ENCODE results near the gene TSKU. TPM values are rescaled to one million over a fixed set of nuclear protein-coding genes. Genes with fewer than 3 reads are reported as not detected.

TSKU gene
- polyA plus RNA-seq, 6 donors from 2014 or later: not detected

GRCh38 chr11:76759517-76759916, 23.6 kb upstream of the TSKU start:
- Mint-ChIP-seq H3K27me3 (peaks cover 9 to 28% (median 22%) of the 10 kb centered on the region in 3 donors), H3K4me3 (no peak overlapping the region), H3K27ac (no peak overlapping the region), H3K4me1 (no peaks in the 10 kb centered on the region), H3K9me3 (no peaks in the 10 kb centered on the region), H3K36me3 (no peaks in the 10 kb centered on the region)
- ATAC-seq (ENCODE audit: low read depth in 2 of 2): no peak
- DNase-seq: no peak

GRCh38 chr11:76760236-76760635, 22.9 kb upstream of the TSKU start:
- ATAC-seq (ENCODE audit: low read depth in 2 of 2): no peak
- no peak overlapping the region for H3K4me3 Mint-ChIP-seq
- no peaks in the 10 kb centered on the region for H3K36me3 Mint-ChIP-seq
- no peaks in the 10 kb centered on the region for H3K4me1 Mint-ChIP-seq
- H3K27ac Mint-ChIP-seq: no peak overlapping the region
- no peaks in the 10 kb centered on the region for H3K9me3 Mint-ChIP-seq
- H3K27me3 Mint-ChIP-seq: peaks cover 10 to 31% (median 28%) of the 10 kb centered on the region in 3 donors
- DNase-seq: no peak

GRCh38 chr11:76761718-76762355, 21.3 kb upstream of the TSKU start:
- H3K27me3 Mint-ChIP-seq: peaks cover 12 to 36% (median 27%) of the 10 kb centered on the region in 3 donors
- no peak overlapping the region for H3K27ac Mint-ChIP-seq
- no peaks in the 10 kb centered on the region for H3K4me1 Mint-ChIP-seq
- no peaks in the 10 kb centered on the region for H3K36me3 Mint-ChIP-seq
- DNase-seq (no peak), ATAC-seq (ENCODE audit: low read depth in 2 of 2) (no peak)
- H3K4me3 Mint-ChIP-seq: no peak overlapping the region
- H3K9me3 Mint-ChIP-seq: no peaks in the 10 kb centered on the region

GRCh38 chr11:76762356-76762752, 20.8 kb upstream of the TSKU start:
- Mint-ChIP-seq H3K27me3 (peaks cover 16 to 37% (median 31%) of the 10 kb centered on the region in 3 donors), H3K27ac (no peak overlapping the region), H3K4me1 (no peaks in the 10 kb centered on the region), H3K9me3 (no peaks in the 10 kb centered on the region), H3K4me3 (no peak overlapping the region), H3K36me3 (no peaks in the 10 kb centered on the region)
- no peak for ATAC-seq (ENCODE audit: low read depth in 2 of 2)
- no peak for DNase-seq

GRCh38 chr11:76762867-76763572, 20.1 kb upstream of the TSKU start:
- Mint-ChIP-seq H3K36me3 (no peaks in the 10 kb centered on the region), H3K4me3 (no peak overlapping the region), H3K9me3 (no peaks in the 10 kb centered on the region), H3K4me1 (no peaks in the 10 kb centered on the region), H3K27ac (no peak overlapping the region), H3K27me3 (peaks cover 17 to 37% (median 31%) of the 10 kb centered on the region in 3 donors)
- no peak for ATAC-seq (ENCODE audit: low read depth in 2 of 2)
- no peak for DNase-seq

- Mint-ChIP-seq H3K4me3 (no peak overlapping the region), H3K36me3 (no peaks in the 10 kb centered on the region), H3K27ac (no peak overlapping the region), H3K4me1 (peaks cover 3 to 4% (median 3%) of the 10 kb centered on the region in 3 donors), H3K9me3 (no peaks in the 10 kb centered on the region), H3K27me3 (peaks cover 20 to 35% (median 28%) of the 10 kb centered on the region in 3 donors)
- DNase-seq (no peak), ATAC-seq (ENCODE audit: low read depth in 2 of 2) (no peak)
Observed at GRCh38 chr11:76763573-76764346, 19.4 kb upstream of the TSKU start.

- peaks cover 22 to 37% (median 26%) of the 10 kb centered on the region in 3 donors for H3K27me3 Mint-ChIP-seq
- H3K9me3 Mint-ChIP-seq: no peaks in the 10 kb centered on the region
- no peak overlapping the region for H3K4me3 Mint-ChIP-seq
- H3K36me3 Mint-ChIP-seq: no peaks in the 10 kb centered on the region
- ATAC-seq (ENCODE audit: low read depth in 2 of 2) (no peak), DNase-seq (no peak)
- H3K4me1 Mint-ChIP-seq: peaks cover 3 to 5% (median 4%) of the 10 kb centered on the region in 3 donors
- peak overlapping the region in 2 of 6 donors; percentile 15 to 26 for H3K27ac Mint-ChIP-seq
Observed at GRCh38 chr11:76764941-76765665, 18.1 kb upstream of the TSKU start.

- Mint-ChIP-seq H3K36me3 (no peaks in the 10 kb centered on the region), H3K27ac (peak overlapping the region in 1 of 6 donors; percentile 42), H3K9me3 (no peaks in the 10 kb centered on the region), H3K4me1 (peaks cover 3 to 5% (median 4%) of the 10 kb centered on the region in 3 donors), H3K27me3 (peaks cover 23 to 37% (median 28%) of the 10 kb centered on the region in 3 donors), H3K4me3 (no peak overlapping the region)
- no peak for ATAC-seq (ENCODE audit: low read depth in 2 of 2)
- no peak for DNase-seq
Observed at GRCh38 chr11:76765863-76766350, 17.2 kb upstream of the TSKU start.

GRCh38 chr11:76766521-76766920, 16.6 kb upstream of the TSKU start:
- H3K36me3 Mint-ChIP-seq: no peaks in the 10 kb centered on the region

GRCh38 chr11:76767659-76768058, 15.5 kb upstream of the TSKU start:
- no peak overlapping the region for H3K27ac Mint-ChIP-seq
- no peaks in the 10 kb centered on the region for H3K36me3 Mint-ChIP-seq
- no peak overlapping the region for H3K4me3 Mint-ChIP-seq
- H3K9me3 Mint-ChIP-seq: peaks cover 0 to under 1% (median 0%) of the 10 kb centered on the region in 7 donors
- no peak for ATAC-seq (ENCODE audit: low read depth in 2 of 2)
- H3K27me3 Mint-ChIP-seq: peaks cover 23 to 40% (median 29%) of the 10 kb centered on the region in 3 donors
- no peak for DNase-seq
- H3K4me1 Mint-ChIP-seq: peaks cover 3 to 5% (median 4%) of the 10 kb centered on the region in 3 donors

More at GRCh38 chr11:76766521-76766920, 16.6 kb upstream of the TSKU start:
- H3K4me1 Mint-ChIP-seq: peaks cover 3 to 5% (median 4%) of the 10 kb centered on the region in 3 donors
- no peak for DNase-seq
- peaks cover 23 to 37% (median 24%) of the 10 kb centered on the region in 3 donors for H3K27me3 Mint-ChIP-seq
- no peak overlapping the region for H3K4me3 Mint-ChIP-seq
- H3K27ac Mint-ChIP-seq: no peak overlapping the region
- no peaks in the 10 kb centered on the region for H3K9me3 Mint-ChIP-seq
- no peak for ATAC-seq (ENCODE audit: low read depth in 2 of 2)

GRCh38 chr11:76768088-76768908, 14.9 kb upstream of the TSKU start:
- H3K9me3 Mint-ChIP-seq: peaks cover 0 to 1% (median 0%) of the 10 kb centered on the region in 7 donors
- DNase-seq (no peak), ATAC-seq (ENCODE audit: low read depth in 2 of 2) (no peak)
- H3K4me3 Mint-ChIP-seq: no peak overlapping the region
- H3K36me3 Mint-ChIP-seq: no peaks in the 10 kb centered on the region
- H3K27me3 Mint-ChIP-seq: peaks cover 23 to 47% (median 31%) of the 10 kb centered on the region in 3 donors
- H3K27ac Mint-ChIP-seq: no peak overlapping the region
- H3K4me1 Mint-ChIP-seq: peaks cover 3 to 5% (median 4%) of the 10 kb centered on the region in 3 donors

- peaks cover 0 to under 1% of the 10 kb centered on the region in 2 donors for H3K36me3 Mint-ChIP-seq
- no peak for ATAC-seq (ENCODE audit: low read depth in 2 of 2)
- no peak for DNase-seq
- no peak overlapping the region for H3K4me3 Mint-ChIP-seq
- peaks cover 0 to 1% (median 0%) of the 10 kb centered on the region in 7 donors for H3K9me3 Mint-ChIP-seq
- no peak overlapping the region for H3K27ac Mint-ChIP-seq
- peaks cover 3 to 5% (median 4%) of the 10 kb centered on the region in 3 donors for H3K4me1 Mint-ChIP-seq
- H3K27me3 Mint-ChIP-seq: peaks cover 23 to 54% (median 36%) of the 10 kb centered on the region in 3 donors
Observed at GRCh38 chr11:76768909-76769560, 14.1 kb upstream of the TSKU start.

All from naive B cell (primary cell).